Prostate gland (tissue), 2 donors: ENCODE measurements around the gene MTHFR.

Source experiments
- POLR2A ChIP-seq: fragments of 450-650 bp; IDR thresholded peaks from one replicate; pipeline ENCODE4 v1.6.1; 2016; ENCODE audit warnings: antibody characterized with exemption, mild to moderate bottlenecking
- TF ChIP-seq, protein P1 (sequence below), 4 experiments: fragments of 200-600 bp in 2 of 4; fragments of 450-650 bp in 2 of 4; sonication (generic) in 2 of 4; IDR thresholded peaks; 1 replicate in 3 of 4; 2 replicates in 1 of 4; pipeline ENCODE4 v1.5.1; 2016 to 2019; ENCODE audit warnings: antibody characterized with exemption in 4 of 4, mild to moderate bottlenecking in 2 of 4, moderate library complexity in 2 of 4

DNA sequence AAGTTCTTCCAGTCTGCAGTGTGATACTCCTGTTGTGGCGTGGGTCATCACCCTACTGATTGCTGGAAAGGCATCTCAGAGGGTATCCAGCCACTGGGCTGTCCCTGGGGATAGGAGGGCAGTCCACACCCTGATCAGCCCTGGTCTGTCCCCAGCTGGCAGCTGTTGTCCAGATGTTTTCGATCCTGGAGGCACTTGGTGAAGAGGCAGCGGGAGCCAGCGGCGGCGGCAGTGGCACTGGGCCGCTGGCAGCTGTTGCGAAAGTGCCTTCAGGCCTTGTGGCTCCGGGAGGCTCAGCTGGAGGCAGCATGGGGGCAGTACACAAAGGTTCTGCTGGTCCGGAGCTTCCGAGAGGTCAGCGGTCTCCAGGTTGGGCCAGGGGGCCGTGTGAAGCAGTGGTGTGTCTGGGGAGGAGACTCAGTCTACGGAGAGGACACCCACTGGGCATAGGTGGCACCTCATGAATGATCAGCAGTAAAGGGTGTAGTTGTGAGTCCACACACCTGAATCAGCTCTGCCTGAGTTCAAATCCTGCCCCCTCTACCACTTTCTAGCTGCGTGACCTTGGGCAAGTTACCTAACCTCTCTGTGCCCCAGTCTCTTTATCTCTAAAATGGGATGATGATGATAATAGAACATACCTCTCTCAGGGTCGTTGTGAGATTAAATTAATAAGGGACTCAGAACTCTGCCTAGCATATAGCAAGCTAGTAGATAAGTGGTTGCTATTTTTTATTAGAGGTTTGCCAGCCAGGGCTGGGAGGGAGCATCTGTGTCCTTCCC lies 37.7 kb downstream of the MTHFR start:
- TF ChIP-seq POLR2A, result no peak
- TF ChIP-seq, protein P1, sequence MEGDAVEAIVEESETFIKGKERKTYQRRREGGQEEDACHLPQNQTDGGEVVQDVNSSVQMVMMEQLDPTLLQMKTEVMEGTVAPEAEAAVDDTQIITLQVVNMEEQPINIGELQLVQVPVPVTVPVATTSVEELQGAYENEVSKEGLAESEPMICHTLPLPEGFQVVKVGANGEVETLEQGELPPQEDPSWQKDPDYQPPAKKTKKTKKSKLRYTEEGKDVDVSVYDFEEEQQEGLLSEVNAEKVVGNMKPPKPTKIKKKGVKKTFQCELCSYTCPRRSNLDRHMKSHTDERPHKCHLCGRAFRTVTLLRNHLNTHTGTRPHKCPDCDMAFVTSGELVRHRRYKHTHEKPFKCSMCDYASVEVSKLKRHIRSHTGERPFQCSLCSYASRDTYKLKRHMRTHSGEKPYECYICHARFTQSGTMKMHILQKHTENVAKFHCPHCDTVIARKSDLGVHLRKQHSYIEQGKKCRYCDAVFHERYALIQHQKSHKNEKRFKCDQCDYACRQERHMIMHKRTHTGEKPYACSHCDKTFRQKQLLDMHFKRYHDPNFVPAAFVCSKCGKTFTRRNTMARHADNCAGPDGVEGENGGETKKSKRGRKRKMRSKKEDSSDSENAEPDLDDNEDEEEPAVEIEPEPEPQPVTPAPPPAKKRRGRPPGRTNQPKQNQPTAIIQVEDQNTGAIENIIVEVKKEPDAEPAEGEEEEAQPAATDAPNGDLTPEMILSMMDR (IDR thresholded peaks at IDR 0.05), result no peak
